GM23338 (cell line): Measurements from ENCODE around the gene SPTB.
A peak's percentile ranks its signal among the peaks of the same experiment; 100 is the strongest.

Experiments
- EZH2 ChIP-seq: fragments of 200-600 bp; sonication (generic); IDR thresholded peaks from one replicate; pipeline ENCODE4 v1.8.0; 2017; ENCODE audit warnings: antibody characterized with exemption, mild to moderate bottlenecking, low read depth; ENCODE audit not compliant: unreplicated experiment
- TF ChIP-seq, protein P1 (sequence below), 2 experiments: fragments of 200-600 bp in 1 of 2; sonication (generic) in 1 of 2; conservative IDR thresholded peaks; 2 replicates each; pipeline versions ENCODE4 v1.5.1 to v1.6.1; 2016 to 2017; ENCODE audit warnings: antibody characterized with exemption in 2 of 2, low read depth in 2 of 2, mild to moderate bottlenecking in 2 of 2, moderate library complexity in 1 of 2
- TF ChIP-seq, protein P2 (sequence below): IDR thresholded peaks from 2 replicates; pipeline ENCODE4 v1.6.1; 2016; ENCODE audit warnings: antibody characterized with exemption

DNA sequence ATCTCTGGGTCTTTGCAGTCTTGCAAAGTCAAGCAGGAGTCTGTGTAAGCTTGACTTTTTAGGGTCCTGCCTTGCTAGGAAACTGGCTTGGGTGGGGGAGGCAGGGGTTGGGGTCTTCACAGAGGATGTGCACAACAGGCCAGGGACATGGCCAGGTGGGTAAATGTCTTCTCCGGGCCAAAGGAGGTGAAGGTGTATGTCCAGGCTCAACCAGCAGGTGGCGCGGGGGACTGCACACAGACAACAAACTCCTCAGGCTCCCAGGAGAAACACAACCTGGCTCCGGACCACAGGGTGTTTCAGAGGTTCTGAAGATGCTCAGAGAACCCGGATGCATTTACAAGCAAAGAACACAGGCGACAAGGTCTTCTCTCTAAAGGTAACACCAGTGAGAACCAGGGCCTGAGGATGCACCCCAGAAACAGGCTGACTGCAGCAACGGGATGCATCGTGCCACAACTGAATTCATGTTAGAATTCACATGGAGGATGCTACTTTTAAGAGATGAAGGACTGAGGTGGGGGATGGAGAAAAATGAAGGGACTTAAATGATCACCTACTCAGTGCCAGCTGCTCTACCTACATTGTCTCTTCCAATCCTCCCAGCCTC is 119.5 kb downstream of the SPTB start:
- TF ChIP-seq, protein P1, sequence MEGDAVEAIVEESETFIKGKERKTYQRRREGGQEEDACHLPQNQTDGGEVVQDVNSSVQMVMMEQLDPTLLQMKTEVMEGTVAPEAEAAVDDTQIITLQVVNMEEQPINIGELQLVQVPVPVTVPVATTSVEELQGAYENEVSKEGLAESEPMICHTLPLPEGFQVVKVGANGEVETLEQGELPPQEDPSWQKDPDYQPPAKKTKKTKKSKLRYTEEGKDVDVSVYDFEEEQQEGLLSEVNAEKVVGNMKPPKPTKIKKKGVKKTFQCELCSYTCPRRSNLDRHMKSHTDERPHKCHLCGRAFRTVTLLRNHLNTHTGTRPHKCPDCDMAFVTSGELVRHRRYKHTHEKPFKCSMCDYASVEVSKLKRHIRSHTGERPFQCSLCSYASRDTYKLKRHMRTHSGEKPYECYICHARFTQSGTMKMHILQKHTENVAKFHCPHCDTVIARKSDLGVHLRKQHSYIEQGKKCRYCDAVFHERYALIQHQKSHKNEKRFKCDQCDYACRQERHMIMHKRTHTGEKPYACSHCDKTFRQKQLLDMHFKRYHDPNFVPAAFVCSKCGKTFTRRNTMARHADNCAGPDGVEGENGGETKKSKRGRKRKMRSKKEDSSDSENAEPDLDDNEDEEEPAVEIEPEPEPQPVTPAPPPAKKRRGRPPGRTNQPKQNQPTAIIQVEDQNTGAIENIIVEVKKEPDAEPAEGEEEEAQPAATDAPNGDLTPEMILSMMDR (conservative IDR thresholded peaks at IDR 0.05; ENCODE audit: low read depth in 2 of 2), result peak; percentile 82 to 84
- no peak for TF ChIP-seq EZH2
- TF ChIP-seq, protein P2, sequence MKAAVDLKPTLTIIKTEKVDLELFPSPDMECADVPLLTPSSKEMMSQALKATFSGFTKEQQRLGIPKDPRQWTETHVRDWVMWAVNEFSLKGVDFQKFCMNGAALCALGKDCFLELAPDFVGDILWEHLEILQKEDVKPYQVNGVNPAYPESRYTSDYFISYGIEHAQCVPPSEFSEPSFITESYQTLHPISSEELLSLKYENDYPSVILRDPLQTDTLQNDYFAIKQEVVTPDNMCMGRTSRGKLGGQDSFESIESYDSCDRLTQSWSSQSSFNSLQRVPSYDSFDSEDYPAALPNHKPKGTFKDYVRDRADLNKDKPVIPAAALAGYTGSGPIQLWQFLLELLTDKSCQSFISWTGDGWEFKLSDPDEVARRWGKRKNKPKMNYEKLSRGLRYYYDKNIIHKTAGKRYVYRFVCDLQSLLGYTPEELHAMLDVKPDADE, result no peak
